Upper lobe of right lung (tissue), 1 donor: ENCODE measurements around the gene GPRC5C. TPM values are rescaled to one million over a fixed set of nuclear protein-coding genes. Genes with fewer than 3 reads are reported as not detected.

ENCODE experiments used
- ATAC-seq: fragments of 200-7000 bp; cut with Tn5 transposase; one replicate; pipeline ENCODE4 v1.9.1; 2020; ENCODE audit warnings: mild to moderate bottlenecking, moderate library complexity
- DNase-seq: peaks from one replicate; pipeline ENCODE4 v3.0.0-alpha.2; 2020
- H3K27ac ChIP-seq: fragments of 200-600 bp; one replicate; pipeline ENCODE4 v1.8.0; 2022
- H3K27me3 ChIP-seq: fragments of 200-600 bp; one replicate; pipeline ENCODE4 v1.8.0; 2022; ENCODE audit warnings: mild to moderate bottlenecking
- H3K36me3 ChIP-seq: fragments of 200-600 bp; one replicate; pipeline ENCODE4 v1.8.0; 2022
- H3K4me1 ChIP-seq: fragments of 200-600 bp; one replicate; pipeline ENCODE4 v1.8.0; 2022
- H3K4me3 ChIP-seq: fragments of 200-600 bp; one replicate; pipeline ENCODE4 v1.8.0; 2022; ENCODE audit warnings: mild to moderate bottlenecking
- H3K9me3 ChIP-seq: fragments of 200-600 bp; one replicate; pipeline ENCODE4 v1.8.0; 2022
- intact Hi-C: fragments of 100-400 bp; cut with DNase I; formaldehyde crosslinking; loops from one replicate; pipeline ENCODE4 v1.11.0; 2022
- total RNA-seq: library from RNA; stranded (reverse); fragmentation: NEBNext Ultra II Directional; extraction: Animal tissue kit (Norgen Biotek cat#: 25700); gene quantifications from one replicate; pipeline ENCODE4 v1.2.1, GENCODE V29; 2021
- TF ChIP-seq, protein P1 (sequence below): fragments of 200-600 bp; IDR thresholded peaks from one replicate; pipeline ENCODE4 v1.8.0; 2022; ENCODE audit warnings: antibody characterized with exemption
- donor health status: DM: no; HTN: yes; CAD: no; lungs with severe emphysema.

Gene GPRC5C
- total RNA-seq, 1 donor from 2014 or later = 48.6 TPM

DNA sequence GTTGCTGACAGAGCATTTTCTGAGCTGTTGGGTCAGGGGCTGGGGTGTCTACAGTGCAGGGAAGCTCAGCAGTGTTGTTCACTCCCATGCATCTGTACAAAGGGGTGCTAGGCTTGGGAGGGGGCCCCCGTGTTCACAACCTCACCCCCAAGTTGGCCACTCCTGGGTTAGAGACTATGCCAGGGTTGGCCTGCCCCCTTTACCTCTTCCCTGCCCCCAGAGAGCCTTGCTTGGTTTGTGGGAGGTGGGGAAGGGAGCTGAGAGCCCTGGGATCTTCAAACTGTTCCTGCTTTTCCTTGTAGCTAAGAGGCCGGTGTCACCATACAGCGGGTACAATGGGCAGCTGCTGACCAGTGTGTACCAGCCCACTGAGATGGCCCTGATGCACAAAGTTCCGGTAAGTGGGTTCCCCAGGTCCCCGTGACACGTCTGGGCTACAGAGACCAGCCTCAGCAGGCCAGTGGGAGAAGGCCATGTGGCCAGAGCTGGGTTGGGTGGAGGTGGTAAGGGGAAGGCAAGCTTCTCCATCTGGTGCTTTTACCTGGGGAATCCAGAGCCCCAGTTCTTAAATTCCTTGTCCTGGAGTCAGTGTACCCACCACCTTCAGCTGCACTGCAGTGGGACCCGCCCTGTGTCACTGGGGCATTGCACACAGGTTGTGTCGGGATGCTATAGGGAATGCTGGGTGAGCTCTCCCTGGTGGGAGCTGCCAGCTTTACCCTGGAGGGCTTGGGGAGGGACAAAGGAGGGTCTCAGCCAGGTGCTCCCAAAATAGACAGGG lies 11.8 kb downstream of the GPRC5C start:
- Histone ChIP-seq H3K4me1 (peaks cover 53% of the 10 kb centered on the region), H3K27ac (peak overlapping the region; percentile 86), H3K27me3 (no peaks in the 10 kb centered on the region), H3K36me3 (peaks cover 7% of the 10 kb centered on the region), H3K4me3 (peak overlapping the region; percentile 31), H3K9me3 (no peaks in the 10 kb centered on the region)
- DNase-seq (no peak), ATAC-seq (no peak)
- TF ChIP-seq, protein P1, sequence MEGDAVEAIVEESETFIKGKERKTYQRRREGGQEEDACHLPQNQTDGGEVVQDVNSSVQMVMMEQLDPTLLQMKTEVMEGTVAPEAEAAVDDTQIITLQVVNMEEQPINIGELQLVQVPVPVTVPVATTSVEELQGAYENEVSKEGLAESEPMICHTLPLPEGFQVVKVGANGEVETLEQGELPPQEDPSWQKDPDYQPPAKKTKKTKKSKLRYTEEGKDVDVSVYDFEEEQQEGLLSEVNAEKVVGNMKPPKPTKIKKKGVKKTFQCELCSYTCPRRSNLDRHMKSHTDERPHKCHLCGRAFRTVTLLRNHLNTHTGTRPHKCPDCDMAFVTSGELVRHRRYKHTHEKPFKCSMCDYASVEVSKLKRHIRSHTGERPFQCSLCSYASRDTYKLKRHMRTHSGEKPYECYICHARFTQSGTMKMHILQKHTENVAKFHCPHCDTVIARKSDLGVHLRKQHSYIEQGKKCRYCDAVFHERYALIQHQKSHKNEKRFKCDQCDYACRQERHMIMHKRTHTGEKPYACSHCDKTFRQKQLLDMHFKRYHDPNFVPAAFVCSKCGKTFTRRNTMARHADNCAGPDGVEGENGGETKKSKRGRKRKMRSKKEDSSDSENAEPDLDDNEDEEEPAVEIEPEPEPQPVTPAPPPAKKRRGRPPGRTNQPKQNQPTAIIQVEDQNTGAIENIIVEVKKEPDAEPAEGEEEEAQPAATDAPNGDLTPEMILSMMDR = no peak
- intact Hi-C loops = no loop called here

- no peaks in the 10 kb centered on the region for H3K9me3 ChIP-seq
- peak overlapping the region; percentile 86 for H3K27ac ChIP-seq
- no peak overlapping the region for H3K4me3 ChIP-seq
- H3K36me3 ChIP-seq = peaks cover 7% of the 10 kb centered on the region
- no peaks in the 10 kb centered on the region for H3K27me3 ChIP-seq
- intact Hi-C loops = no loop called here
- ATAC-seq (peak; percentile 31), DNase-seq (peak; percentile 70)
- peaks cover 53% of the 10 kb centered on the region for H3K4me1 ChIP-seq
- TF ChIP-seq, protein P1 = no peak
These were observed 12.5 kb downstream of the GPRC5C start for GRCh38 chr17:74444406-74444805.

DNA sequence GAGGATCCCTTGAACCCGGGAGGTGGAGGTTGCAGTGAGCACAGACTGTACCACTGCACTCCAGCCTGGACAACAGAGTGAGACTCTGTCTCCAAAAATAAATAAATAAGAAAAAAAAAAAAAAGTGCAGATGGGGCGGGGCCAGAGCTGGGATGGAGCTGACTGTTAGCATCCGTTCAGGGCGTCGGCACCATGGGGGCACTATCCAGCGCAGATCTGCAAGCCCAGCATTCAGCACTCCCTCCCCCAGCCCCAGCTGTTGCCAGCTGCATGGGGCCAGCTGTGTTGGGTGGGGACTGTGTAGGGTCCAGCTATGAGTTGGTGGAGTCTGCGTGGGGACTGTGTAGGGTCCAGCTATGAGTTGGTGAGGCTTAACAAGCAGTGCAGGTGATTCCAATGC lies 13.3 kb downstream of the GPRC5C start:
- H3K27ac ChIP-seq = peak overlapping the region; percentile 86
- intact Hi-C loops = no loop called here
- H3K36me3 ChIP-seq = peaks cover 7% of the 10 kb centered on the region
- no peaks in the 10 kb centered on the region for H3K27me3 ChIP-seq
- no peak for ATAC-seq
- DNase-seq = no peak
- peaks cover 53% of the 10 kb centered on the region for H3K4me1 ChIP-seq
- TF ChIP-seq, protein P1 = no peak
- H3K9me3 ChIP-seq = no peaks in the 10 kb centered on the region
- no peak overlapping the region for H3K4me3 ChIP-seq

- intact Hi-C loops = no loop called here
- ATAC-seq = peak; percentile 7
- peak; percentile 79 for DNase-seq
- Histone ChIP-seq H3K9me3 (no peaks in the 10 kb centered on the region), H3K4me1 (peaks cover 50% of the 10 kb centered on the region), H3K4me3 (no peak overlapping the region), H3K36me3 (no peaks in the 10 kb centered on the region), H3K27ac (peak overlapping the region; percentile 65), H3K27me3 (no peaks in the 10 kb centered on the region)
- TF ChIP-seq, protein P1 = no peak
These were observed 14.9 kb downstream of the GPRC5C start for GRCh38 chr17:74446551-74447500.

- Histone ChIP-seq H3K36me3 (no peaks in the 10 kb centered on the region), H3K4me1 (peaks cover 44% of the 10 kb centered on the region), H3K4me3 (no peak overlapping the region), H3K27ac (no peak overlapping the region), H3K9me3 (no peaks in the 10 kb centered on the region), H3K27me3 (no peaks in the 10 kb centered on the region)
- intact Hi-C loops = no loop called here
- ATAC-seq = no peak
- no peak for DNase-seq
- TF ChIP-seq, protein P1 = no peak
These were observed 15.8 kb downstream of the GPRC5C start for GRCh38 chr17:74447628-74448159.
